Testis (tissue), 2 donors: ENCODE measurements around the gene CCSER1.

ENCODE experiments used
- POLR2A ChIP-seq: fragments of 450-650 bp; IDR thresholded peaks from one replicate; pipeline ENCODE4 v1.6.1; 2017; ENCODE audit warnings: antibody characterized with exemption, mild to moderate bottlenecking, moderate library complexity
- TF ChIP-seq, protein P1 (sequence below), 3 experiments: fragments of 450-650 bp in 2 of 3; fragments of 200-600 bp in 1 of 3; sonication (generic) in 1 of 3; IDR thresholded peaks; one replicate each; pipeline ENCODE4 v1.5.1; 2016 to 2019; ENCODE audit warnings: antibody characterized with exemption in 3 of 3, mild to moderate bottlenecking in 2 of 3, moderate library complexity in 1 of 3

DNA sequence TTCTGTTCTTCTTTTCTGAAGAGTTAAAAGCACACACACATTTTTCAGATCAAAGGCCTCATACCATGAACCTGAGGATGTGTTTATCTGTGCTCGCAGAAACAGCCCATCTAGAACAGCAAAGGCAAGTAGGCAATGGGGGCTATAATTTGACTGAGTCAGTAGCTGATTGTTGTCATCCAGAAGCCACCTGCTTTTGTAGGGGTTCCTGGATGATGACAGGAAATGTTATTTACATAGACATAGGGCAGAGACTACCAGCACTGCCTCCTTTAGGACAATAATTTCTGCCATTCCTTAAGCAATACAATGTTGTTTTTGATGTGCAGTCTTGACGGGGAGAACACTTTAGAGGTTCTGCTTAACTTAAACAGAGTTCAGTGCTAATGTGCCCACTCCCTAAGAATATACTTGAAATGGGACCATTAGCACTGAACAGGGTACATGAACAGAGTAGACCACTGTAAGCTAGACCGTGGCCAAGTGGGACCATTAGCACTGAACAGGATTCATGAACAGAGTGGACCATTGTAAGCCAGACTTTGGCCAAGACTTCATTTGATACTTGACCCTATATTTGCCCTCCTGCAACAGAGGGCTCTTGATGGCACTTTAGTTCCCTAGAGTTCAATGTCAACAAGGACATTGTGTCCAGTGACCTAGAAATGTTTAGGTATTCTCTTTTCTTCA, 42.8 kb upstream of the CCSER1 start:
- TF ChIP-seq POLR2A, result no peak
- TF ChIP-seq, protein P1, sequence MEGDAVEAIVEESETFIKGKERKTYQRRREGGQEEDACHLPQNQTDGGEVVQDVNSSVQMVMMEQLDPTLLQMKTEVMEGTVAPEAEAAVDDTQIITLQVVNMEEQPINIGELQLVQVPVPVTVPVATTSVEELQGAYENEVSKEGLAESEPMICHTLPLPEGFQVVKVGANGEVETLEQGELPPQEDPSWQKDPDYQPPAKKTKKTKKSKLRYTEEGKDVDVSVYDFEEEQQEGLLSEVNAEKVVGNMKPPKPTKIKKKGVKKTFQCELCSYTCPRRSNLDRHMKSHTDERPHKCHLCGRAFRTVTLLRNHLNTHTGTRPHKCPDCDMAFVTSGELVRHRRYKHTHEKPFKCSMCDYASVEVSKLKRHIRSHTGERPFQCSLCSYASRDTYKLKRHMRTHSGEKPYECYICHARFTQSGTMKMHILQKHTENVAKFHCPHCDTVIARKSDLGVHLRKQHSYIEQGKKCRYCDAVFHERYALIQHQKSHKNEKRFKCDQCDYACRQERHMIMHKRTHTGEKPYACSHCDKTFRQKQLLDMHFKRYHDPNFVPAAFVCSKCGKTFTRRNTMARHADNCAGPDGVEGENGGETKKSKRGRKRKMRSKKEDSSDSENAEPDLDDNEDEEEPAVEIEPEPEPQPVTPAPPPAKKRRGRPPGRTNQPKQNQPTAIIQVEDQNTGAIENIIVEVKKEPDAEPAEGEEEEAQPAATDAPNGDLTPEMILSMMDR (IDR thresholded peaks at IDR 0.05), result no peak
